Urinary bladder (tissue), 4 donors: ENCODE results near the gene EDEM3. TPM values are rescaled to one million over a fixed set of nuclear protein-coding genes. Genes with fewer than 3 reads are reported as not detected.

ENCODE experiments used
- DNase-seq: peaks from one replicate; pipeline ENCODE4 v3.0.0-alpha.2; 2015; ENCODE audit errors: extremely low spot score
- H3K27ac ChIP-seq: one replicate; pipeline ENCODE4 v1.5.1; 2013; ENCODE audit warnings: low read depth, mild to moderate bottlenecking, moderate library complexity
- H3K36me3 ChIP-seq: one replicate; pipeline ENCODE4 v1.6.1; 2013; ENCODE audit warnings: mild to moderate bottlenecking, moderate library complexity; ENCODE audit not compliant: insufficient read depth
- H3K4me1 ChIP-seq: one replicate; pipeline ENCODE4 v1.6.1; 2013; ENCODE audit warnings: mild to moderate bottlenecking, moderate library complexity; ENCODE audit not compliant: insufficient read depth
- H3K4me3 ChIP-seq: one replicate; pipeline ENCODE4 v1.5.1; 2013; ENCODE audit warnings: low read depth, low read length
- WGBS: extraction: QIAGEN DNeasy Blood & Tissue Kit; methylation state at CpG from one replicate; pipeline ENCODE4 v1.1.7; 2013; 5-methylcytosine and 5-hydroxymethylcytosine counted together
- polyA plus RNA-seq: library from polyadenylated mRNA; stranded (reverse); fragments of 200-250 nt; gene quantifications from one replicate; pipeline ENCODE4 v1.2.3, GENCODE V29; 2013
- total RNA-seq: library from RNA; depleted of rRNA; stranded (reverse); fragments of >200 nt; gene quantifications from one replicate; pipeline ENCODE4 v1.2.3, GENCODE V29; 2014
- donor health status: healthy with polysubstance abuse.
- donor health status: healthy.

The EDEM3 gene
- total and polyA plus RNA-seq, 2 donors, result 11.9 to 56.3 TPM

- 96% methylated on average over 11 of the region's 11 CpGs for WGBS
- H3K4me3 ChIP-seq, result no peak overlapping the region
- no peaks in the 10 kb centered on the region for H3K36me3 ChIP-seq
- H3K4me1 ChIP-seq, result no peaks in the 10 kb centered on the region
- no peak overlapping the region for H3K27ac ChIP-seq
- DNase-seq, result no peak
These were observed 109.9 kb downstream of the EDEM3 start for GRCh38 chr1:184644771-184645170.

- DNase-seq, result no peak
- Histone ChIP-seq H3K36me3 (no peaks in the 10 kb centered on the region), H3K4me1 (no peaks in the 10 kb centered on the region), H3K4me3 (no peak overlapping the region), H3K27ac (no peak overlapping the region)
- whole genome bisulfite sequencing, result 46% methylated on average over 1 of the region's 1 CpG
These were observed 111.0 kb downstream of the EDEM3 start for GRCh38 chr1:184643661-184644060.

GRCh38 chr1:184641894-184642293 lies 112.8 kb downstream of the EDEM3 start:
- Histone ChIP-seq H3K36me3 (no peaks in the 10 kb centered on the region), H3K4me3 (no peak overlapping the region), H3K27ac (no peak overlapping the region), H3K4me1 (no peaks in the 10 kb centered on the region)
- DNase-seq, result no peak
- 80% methylated on average over 2 of the region's 2 CpGs for WGBS

- no peak for DNase-seq
- H3K27ac ChIP-seq, result no peak overlapping the region
- H3K4me1 ChIP-seq, result no peaks in the 10 kb centered on the region
- H3K36me3 ChIP-seq, result no peaks in the 10 kb centered on the region
- no peak overlapping the region for H3K4me3 ChIP-seq
- WGBS, result 89% methylated on average over 3 of the region's 3 CpGs
These were observed 114.2 kb downstream of the EDEM3 start for GRCh38 chr1:184640505-184640904.

Other genes with a start within 250 kb of the EDEM3 start
- 148 TPM for gene NIBAN1, start 219.7 kb upstream of the EDEM3 start, total RNA-seq
- gene NIBAN1, start 219.7 kb upstream of the EDEM3 start, polyA plus RNA-seq, result 203 TPM